NCI-H526 (cell line): ENCODE measurements around the gene C1orf141.
"Not testable (repeated sequence)": the region's sequence is repeated elsewhere in the genome, so short reads cannot be mapped to it uniquely, and the experiment has no call there.

Source experiments
- DNase-seq, 2 experiments: peaks; one replicate each; lab custom pipeline; 2025; lab: John Stamatoyannopoulos, UW

The C1orf141 gene

GRCh38 chr1:67085326-67085725, 49.4 kb downstream of the C1orf141 start:
- no peak for DNase-seq

DNA sequence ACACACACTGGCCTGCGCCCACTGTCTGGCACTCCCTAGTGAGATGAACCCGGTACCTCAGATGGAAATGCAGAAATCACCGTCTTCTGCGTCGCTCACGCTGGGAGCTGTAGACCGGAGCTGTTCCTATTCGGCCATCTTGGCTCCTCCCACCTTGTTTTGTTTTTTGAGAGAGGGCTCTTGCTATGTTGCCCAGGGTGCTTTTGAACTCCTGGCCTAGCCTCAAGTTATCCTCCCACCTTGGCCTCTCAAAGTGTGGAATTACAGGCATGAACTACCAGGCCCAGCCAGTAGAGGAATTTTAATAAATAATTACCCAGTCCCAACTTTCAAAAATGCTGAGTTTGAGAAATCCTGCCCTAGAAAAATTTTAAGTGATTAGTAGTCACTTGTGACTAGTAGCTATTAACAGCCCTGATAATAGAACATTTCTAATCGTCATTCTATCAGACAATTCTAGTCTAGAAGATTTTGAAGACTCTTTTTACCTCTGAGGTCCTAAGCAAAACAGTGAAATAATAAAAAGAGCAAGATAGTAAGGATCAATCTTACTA, 49.9 kb downstream of the C1orf141 start:
- DNase-seq = no peak

DNA sequence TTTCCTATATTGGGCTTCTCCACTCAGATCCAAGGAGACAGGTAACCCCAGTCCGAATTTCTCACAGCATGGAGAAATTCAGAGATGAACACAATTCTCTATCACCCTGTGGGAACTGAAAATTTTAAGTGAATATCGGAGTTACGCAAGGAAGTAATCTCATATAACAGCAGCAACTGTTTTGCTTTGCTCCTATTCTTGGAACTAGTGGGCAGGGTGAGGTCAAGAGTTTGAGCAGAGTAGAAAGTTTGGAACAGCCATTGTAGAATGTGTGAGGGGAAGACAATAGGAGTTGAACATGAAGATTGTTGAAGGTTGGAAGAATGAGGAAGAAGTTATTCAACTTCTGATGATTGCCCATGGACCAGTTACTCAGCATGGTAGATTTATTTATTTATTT, 56.5 kb downstream of the C1orf141 start:
- no peak for DNase-seq

DNA sequence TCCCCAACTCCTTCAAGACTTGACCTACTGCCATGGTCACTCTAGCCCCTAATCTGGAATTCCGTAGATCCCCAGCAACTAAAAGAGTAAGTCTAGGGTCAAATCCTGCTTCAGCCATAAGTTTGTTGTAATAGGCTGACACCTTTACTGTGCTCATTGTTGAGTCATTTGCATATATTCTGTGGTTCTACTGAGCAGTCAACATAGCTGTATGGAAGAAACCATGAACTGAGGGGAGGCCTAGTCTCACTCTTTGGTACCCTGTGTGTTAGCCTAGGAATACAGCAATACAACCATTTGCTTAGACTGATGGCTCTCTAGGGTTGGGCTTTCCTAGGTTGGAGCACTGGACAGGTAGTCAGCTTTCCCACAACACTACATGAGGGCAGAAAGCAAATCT, 57.2 kb downstream of the C1orf141 start:
- DNase-seq = peak in 1 of 2 experiments; percentile 10

GRCh38 chr1:67072749-67073148, 62.0 kb downstream of the C1orf141 start:
- no peak for DNase-seq

DNA sequence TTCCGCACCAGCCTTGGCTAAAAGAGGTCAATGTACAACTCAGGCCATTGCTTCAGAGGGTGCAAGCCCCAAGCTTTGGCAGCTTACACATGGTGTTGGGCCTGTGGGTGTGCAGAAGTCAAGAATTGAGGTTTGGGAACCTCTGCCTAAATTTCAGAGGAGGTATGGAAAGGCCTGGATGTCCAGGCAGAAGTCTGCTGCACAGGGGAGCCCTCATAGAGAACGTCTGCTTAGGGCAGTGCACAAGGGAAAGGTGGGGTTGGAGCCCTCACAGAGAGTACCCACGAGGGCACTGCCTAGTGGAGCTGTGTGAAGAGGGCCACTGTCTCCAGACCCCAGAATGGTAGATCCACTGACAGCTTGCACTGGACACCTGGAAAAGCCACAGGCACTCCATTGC, 67.1 kb downstream of the C1orf141 start:
- not testable (repeated sequence) for DNase-seq

GRCh38 chr1:67062412-67062811, 72.4 kb downstream of the C1orf141 start:
- DNase-seq = no peak

DNA sequence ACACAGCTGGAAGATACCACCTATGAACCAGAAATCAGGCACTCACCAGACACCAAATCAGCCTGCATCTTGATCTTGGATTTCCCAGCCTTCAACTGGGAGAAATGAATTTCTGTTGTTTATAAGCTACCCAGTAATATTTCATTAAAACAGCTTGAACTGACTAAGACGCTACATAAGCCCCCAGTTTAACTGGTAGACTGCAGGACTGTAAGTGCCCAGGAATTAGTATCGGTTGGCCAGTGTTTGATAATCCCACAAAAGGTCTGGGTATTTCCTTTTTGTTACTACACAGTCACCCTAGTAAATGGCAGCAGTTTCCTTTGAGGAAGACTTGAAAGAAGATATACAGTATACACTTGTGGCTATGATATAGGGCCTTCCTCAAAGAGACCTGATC, 73.5 kb downstream of the C1orf141 start:
- DNase-seq = no peak

GRCh38 chr1:67060811-67061218, 74.0 kb downstream of the C1orf141 start:
- no peak for DNase-seq

GRCh38 chr1:67059346-67059745, 75.4 kb downstream of the C1orf141 start:
- DNase-seq = no peak

DNA sequence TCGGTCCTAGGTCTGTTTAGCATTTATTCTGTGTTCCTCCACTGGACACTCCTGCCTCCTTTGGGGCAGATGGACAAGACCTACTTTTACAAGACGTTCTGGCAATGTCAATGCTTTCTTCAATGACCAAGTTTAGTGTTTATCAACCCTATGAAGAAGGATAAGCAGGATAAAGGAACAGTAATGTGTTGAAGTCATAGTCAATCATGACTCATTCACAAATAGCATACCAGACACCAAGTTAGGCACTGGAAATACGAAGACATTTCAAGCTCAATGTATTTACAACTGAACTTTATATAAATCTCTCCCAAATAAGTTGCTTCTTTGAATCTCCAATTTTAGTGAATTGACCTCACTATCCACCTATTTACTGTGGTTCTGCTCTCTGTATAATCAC, 76.0 kb downstream of the C1orf141 start:
- no peak for DNase-seq

GRCh38 chr1:67058242-67058641, 76.5 kb downstream of the C1orf141 start:
- DNase-seq = no peak

DNA sequence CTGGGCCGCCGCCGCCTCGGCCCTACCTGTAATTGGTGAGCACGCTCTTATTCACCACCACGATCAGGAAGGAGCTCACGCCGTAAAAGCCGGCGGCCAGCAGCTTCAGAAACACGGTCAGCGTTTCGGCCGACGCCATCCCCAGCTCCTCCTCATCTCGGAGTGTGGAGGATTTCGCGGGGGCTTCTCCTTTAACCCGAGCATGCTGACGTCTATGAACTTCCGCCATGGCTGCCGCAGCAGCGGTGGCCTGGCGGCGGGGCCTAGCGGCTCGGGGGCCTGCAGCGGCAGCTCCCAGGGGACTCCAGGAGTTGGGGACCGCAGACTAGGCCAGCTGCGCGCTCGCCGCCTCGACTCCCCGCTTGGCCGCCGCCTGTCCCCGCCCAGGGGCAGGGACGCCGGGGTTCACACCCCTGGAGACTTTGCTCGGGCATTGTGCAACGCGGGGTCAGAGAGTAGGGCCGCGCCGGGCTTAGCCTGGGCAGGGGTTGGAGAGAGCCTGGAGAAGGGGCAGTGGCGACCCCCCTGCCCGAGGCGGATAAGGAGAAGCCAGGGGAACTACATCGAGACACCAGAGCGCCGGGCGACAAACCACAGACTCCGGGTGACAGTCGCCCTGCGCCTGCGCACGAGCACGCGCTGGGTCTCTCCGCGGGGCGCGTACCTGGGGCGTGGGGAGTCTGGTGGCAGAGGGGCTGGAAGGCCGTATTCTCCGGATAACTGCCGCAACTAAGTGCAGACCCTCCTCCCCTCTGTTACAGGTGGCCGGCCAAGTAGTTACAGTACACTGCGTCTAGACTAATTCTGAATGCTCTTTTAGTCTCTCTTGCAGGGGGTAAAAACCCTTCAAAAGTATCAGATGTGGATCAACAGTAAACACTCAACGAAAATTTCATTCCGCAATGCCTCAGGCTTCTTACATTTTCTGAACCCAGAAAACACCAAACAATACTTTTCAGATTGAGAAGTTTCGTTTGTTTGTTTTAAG, 80.7 kb downstream of the C1orf141 start, which contains the start of gene SLC35D1:
Gene SLC35D1 (minus strand): TSS at position 364 of the 988 bp plus-strand sequence. CDS start 135 bp downstream, at position 229.
- peak; percentile 84 to 95 for DNase-seq

DNA sequence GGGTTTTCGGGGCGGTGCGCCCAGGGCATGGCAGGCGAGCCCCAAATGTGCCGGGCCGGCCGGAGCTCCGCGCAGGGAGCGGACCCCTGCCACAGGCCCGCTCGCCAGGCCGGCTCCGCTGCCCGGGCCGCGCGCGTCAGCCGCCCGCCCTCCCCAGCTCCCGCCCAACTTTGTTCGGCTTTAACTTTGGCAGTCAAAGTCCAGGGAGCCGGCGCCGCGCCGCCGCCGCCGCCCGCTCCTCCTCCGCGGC, 81.3 kb downstream of the C1orf141 start:
- peak in 1 of 2 experiments; percentile 86 for DNase-seq

DNA sequence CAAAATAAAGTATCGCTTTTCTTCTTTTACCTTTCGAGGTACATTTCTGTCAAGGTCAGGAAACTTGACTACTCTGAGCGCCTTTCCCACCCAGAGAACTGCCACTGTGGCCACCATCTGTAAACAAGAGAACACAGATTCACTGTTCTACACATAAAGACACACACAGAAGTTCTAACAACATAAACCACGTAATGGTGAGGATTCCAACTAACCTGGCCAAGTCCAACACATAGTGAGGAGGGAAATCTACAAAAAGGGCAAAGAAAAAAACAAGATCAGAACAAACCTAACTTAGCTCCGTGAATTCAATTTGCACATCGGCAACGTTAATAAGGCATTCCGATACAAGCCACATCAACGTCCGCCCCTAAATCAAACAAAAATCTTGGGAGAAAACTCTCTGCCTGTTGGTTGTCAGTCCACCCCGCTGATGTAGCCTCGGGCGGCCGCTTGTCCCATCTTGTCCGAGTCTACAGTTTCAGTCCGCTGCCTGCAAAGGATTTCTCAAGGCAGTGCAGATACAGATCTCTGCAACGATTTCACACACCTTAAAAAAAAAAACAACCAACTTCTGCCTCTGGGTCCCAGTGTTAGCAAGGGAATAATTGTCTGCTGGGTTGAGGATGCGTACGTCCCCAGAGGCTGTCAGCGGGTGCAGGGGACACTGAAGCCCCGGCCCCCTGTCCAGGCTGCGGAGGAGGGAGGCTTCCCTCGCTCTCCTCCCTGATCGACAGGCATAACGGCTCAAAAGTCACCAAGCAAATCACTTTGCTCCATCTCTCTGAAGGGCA, 81.8 kb downstream of the C1orf141 start:
- peak in 1 of 2 experiments; percentile 68 for DNase-seq

GRCh38 chr1:67051196-67051595, 83.6 kb downstream of the C1orf141 start:
- DNase-seq = peak in 1 of 2 experiments; percentile 27

- no peak for DNase-seq
Observed at GRCh38 chr1:67044631-67045270, 90.0 kb downstream of the C1orf141 start.

GRCh38 chr1:67043366-67043765, 91.4 kb downstream of the C1orf141 start:
- DNase-seq = no peak
